ENCODE data around the gene OSBPL7.

GRCh38 chr17:47866941-47867340, 45.3 kb upstream of the OSBPL7 start:
- TF ChIP-seq CTCF (conservative IDR thresholded peaks at IDR 0.05; ENCODE audit: low read depth, low read length) = no peak
- TF ChIP-seq EZH2 (IDR thresholded peaks at IDR 0.05; ENCODE audit: borderline replicate concordance, low read depth, low read length, poor library complexity, severe bottlenecking) = no peak

Measured in A673 (cell line).